Stomach smooth muscle (tissue), 2 donors: ENCODE data around the gene PTPRM.

Experiments
- H3K27ac ChIP-seq: one replicate; pipeline ENCODE4 v1.7.0; 2013; ENCODE audit warnings: mild to moderate bottlenecking, low read length, inconsistent platforms
- H3K27me3 ChIP-seq, 2 donors: one replicate each; pipeline ENCODE4 v1.7.0; 2013; ENCODE audit warnings: low read length in 2 of 2; ENCODE audit not compliant: insufficient read depth in 2 of 2, control insufficient read depth in 1 of 2
- H3K36me3 ChIP-seq, 2 donors: one replicate each; pipeline ENCODE4 v1.7.0; 2013; ENCODE audit warnings: low read length in 2 of 2; ENCODE audit not compliant: control insufficient read depth in 2 of 2, insufficient read depth in 2 of 2
- H3K4me1 ChIP-seq: one replicate; pipeline ENCODE4 v1.7.0; 2013; ENCODE audit warnings: low read length; ENCODE audit not compliant: control insufficient read depth, insufficient read depth
- H3K4me3 ChIP-seq, 2 donors: one replicate each; pipeline ENCODE4 v1.7.0; 2013; ENCODE audit warnings: low read length in 2 of 2
- H3K9ac ChIP-seq, 2 donors: one replicate each; pipeline ENCODE4 v1.7.0; 2013; ENCODE audit warnings: low read length in 2 of 2, mild to moderate bottlenecking in 1 of 2
- H3K9me3 ChIP-seq, 2 donors: one replicate each; pipeline ENCODE4 v1.7.0; 2013; ENCODE audit warnings: low read length in 2 of 2; ENCODE audit not compliant: control insufficient read depth in 2 of 2
- donor health status: healthy.
- donor health status: Pancreatic carcinoma.

PTPRM gene

GRCh38 chr18:7600528-7601245 is 33.6 kb downstream of the PTPRM start:
- Histone ChIP-seq H3K9me3 (no peaks in the 10 kb centered on the region), H3K9ac (no peak overlapping the region), H3K27ac (no peak overlapping the region), H3K4me3 (no peak overlapping the region), H3K4me1 (peaks cover 3% of the 10 kb centered on the region), H3K36me3 (no peaks in the 10 kb centered on the region), H3K27me3 (no peaks in the 10 kb centered on the region)

GRCh38 chr18:7601246-7601615 is 34.1 kb downstream of the PTPRM start:
- Histone ChIP-seq H3K4me3 (no peak overlapping the region), H3K36me3 (no peaks in the 10 kb centered on the region), H3K9ac (no peak overlapping the region), H3K27me3 (no peaks in the 10 kb centered on the region), H3K27ac (no peak overlapping the region), H3K4me1 (peaks cover 7% of the 10 kb centered on the region), H3K9me3 (no peaks in the 10 kb centered on the region)

- Histone ChIP-seq H3K4me3 (no peak overlapping the region), H3K27ac (no peak overlapping the region), H3K9me3 (no peaks in the 10 kb centered on the region), H3K27me3 (no peaks in the 10 kb centered on the region), H3K36me3 (no peaks in the 10 kb centered on the region), H3K9ac (no peak overlapping the region), H3K4me1 (peaks cover 9% of the 10 kb centered on the region)
Observed at GRCh38 chr18:7601936-7602335, 34.8 kb downstream of the PTPRM start.

GRCh38 chr18:7603259-7604000 is 36.3 kb downstream of the PTPRM start:
- H3K27ac ChIP-seq: no peak overlapping the region
- no peaks in the 10 kb centered on the region for H3K27me3 ChIP-seq
- H3K36me3 ChIP-seq: no peaks in the 10 kb centered on the region
- H3K4me3 ChIP-seq: no peak overlapping the region
- H3K9me3 ChIP-seq: no peaks in the 10 kb centered on the region
- H3K9ac ChIP-seq: no peak overlapping the region
- peaks cover 23% of the 10 kb centered on the region for H3K4me1 ChIP-seq

GRCh38 chr18:7604361-7604760 is 37.2 kb downstream of the PTPRM start:
- Histone ChIP-seq H3K9ac (no peak overlapping the region), H3K9me3 (no peaks in the 10 kb centered on the region), H3K27me3 (no peaks in the 10 kb centered on the region), H3K27ac (no peak overlapping the region), H3K36me3 (no peaks in the 10 kb centered on the region), H3K4me1 (peaks cover 31% of the 10 kb centered on the region), H3K4me3 (no peak overlapping the region)

- Histone ChIP-seq H3K4me1 (peaks cover 32% of the 10 kb centered on the region), H3K9ac (no peak overlapping the region), H3K4me3 (no peak overlapping the region), H3K36me3 (no peaks in the 10 kb centered on the region), H3K9me3 (no peaks in the 10 kb centered on the region), H3K27me3 (no peaks in the 10 kb centered on the region), H3K27ac (no peak overlapping the region)
Observed at GRCh38 chr18:7605705-7606104, 38.6 kb downstream of the PTPRM start.

GRCh38 chr18:7607540-7608173 is 40.5 kb downstream of the PTPRM start:
- Histone ChIP-seq H3K4me3 (peak overlapping the region in 1 of 2 donors; percentile 8), H3K27ac (no peak overlapping the region), H3K9me3 (no peaks in the 10 kb centered on the region), H3K4me1 (peaks cover 32% of the 10 kb centered on the region), H3K9ac (no peak overlapping the region), H3K27me3 (no peaks in the 10 kb centered on the region), H3K36me3 (no peaks in the 10 kb centered on the region)

GRCh38 chr18:7608174-7608550 is 41.0 kb downstream of the PTPRM start:
- Histone ChIP-seq H3K4me3 (no peak overlapping the region), H3K27me3 (no peaks in the 10 kb centered on the region), H3K4me1 (peaks cover 32% of the 10 kb centered on the region), H3K36me3 (no peaks in the 10 kb centered on the region), H3K9me3 (no peaks in the 10 kb centered on the region), H3K27ac (no peak overlapping the region), H3K9ac (no peak overlapping the region)

GRCh38 chr18:7608781-7609201 is 41.7 kb downstream of the PTPRM start:
- Histone ChIP-seq H3K9ac (no peak overlapping the region), H3K4me1 (peaks cover 32% of the 10 kb centered on the region), H3K27me3 (no peaks in the 10 kb centered on the region), H3K4me3 (peak overlapping the region in 1 of 2 donors; percentile 35), H3K9me3 (no peaks in the 10 kb centered on the region), H3K36me3 (no peaks in the 10 kb centered on the region), H3K27ac (no peak overlapping the region)

GRCh38 chr18:7609617-7610016 is 42.5 kb downstream of the PTPRM start:
- no peak overlapping the region for H3K27ac ChIP-seq
- H3K4me1 ChIP-seq: peaks cover 32% of the 10 kb centered on the region

GRCh38 chr18:7614042-7614441 is 46.9 kb downstream of the PTPRM start:
- Histone ChIP-seq H3K27me3 (no peaks in the 10 kb centered on the region), H3K36me3 (no peaks in the 10 kb centered on the region), H3K4me1 (peaks cover 29% of the 10 kb centered on the region), H3K9me3 (no peaks in the 10 kb centered on the region), H3K4me3 (no peak overlapping the region), H3K9ac (no peak overlapping the region), H3K27ac (no peak overlapping the region)

More at GRCh38 chr18:7609617-7610016, 42.5 kb downstream of the PTPRM start:
- Histone ChIP-seq H3K4me3 (no peak overlapping the region), H3K36me3 (no peaks in the 10 kb centered on the region), H3K27me3 (no peaks in the 10 kb centered on the region), H3K9ac (no peak overlapping the region), H3K9me3 (no peaks in the 10 kb centered on the region)
